Measurements from ENCODE around the gene UFC1. TPM values are rescaled to one million over a fixed set of nuclear protein-coding genes. Genes with fewer than 3 reads are reported as not detected.
A peak's percentile ranks its signal among the peaks of the same experiment; 100 is the strongest.

Gene UFC1
- total RNA-seq, 4 donors from 2014 or later: 42.0 to 100 (median 82.5) TPM

DNA sequence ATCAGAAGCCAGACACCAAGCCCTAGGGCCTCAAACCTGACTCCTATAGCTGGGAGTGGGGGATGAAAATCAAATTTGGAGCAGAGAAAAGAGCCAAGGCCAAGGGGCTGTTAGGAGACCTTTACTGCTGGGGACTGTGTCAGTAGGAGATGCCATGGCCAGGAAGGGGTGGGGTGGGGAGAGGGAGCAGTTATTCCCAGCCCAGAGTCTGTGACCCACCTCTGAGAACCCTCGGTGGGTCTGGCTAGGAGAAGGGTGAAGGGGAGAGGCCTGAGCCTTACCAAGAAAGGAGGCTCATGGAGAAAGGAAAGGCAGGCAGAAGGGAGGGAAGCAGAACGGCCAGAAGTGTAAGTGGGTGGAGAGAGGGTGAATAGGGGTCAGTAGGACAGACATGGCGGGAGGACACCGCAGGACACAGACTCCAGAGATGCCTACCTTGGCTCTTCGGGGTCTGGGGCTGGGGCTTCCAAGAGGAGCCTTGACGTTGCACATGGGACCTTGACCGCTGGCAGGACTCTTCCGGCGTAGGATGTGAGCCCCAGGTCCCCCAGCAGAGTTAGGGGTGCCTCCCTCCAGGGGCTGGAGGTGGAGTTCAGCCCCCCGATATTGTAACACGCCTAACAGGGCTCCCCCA lies 43.9 kb downstream of the UFC1 start:
- intact Hi-C loops (cut with DNase I; ENCODE audit: low total_unique reads): no loop called here
- H3K4me3 ChIP-seq (ENCODE audit: low read depth, poor library complexity, severe bottlenecking): peak overlapping the region; percentile 2
- DNase-seq (ENCODE audit: low spot score in 2 of 2): peak in 1 of 2 donors; percentile 76
- TF ChIP-seq, protein P1, sequence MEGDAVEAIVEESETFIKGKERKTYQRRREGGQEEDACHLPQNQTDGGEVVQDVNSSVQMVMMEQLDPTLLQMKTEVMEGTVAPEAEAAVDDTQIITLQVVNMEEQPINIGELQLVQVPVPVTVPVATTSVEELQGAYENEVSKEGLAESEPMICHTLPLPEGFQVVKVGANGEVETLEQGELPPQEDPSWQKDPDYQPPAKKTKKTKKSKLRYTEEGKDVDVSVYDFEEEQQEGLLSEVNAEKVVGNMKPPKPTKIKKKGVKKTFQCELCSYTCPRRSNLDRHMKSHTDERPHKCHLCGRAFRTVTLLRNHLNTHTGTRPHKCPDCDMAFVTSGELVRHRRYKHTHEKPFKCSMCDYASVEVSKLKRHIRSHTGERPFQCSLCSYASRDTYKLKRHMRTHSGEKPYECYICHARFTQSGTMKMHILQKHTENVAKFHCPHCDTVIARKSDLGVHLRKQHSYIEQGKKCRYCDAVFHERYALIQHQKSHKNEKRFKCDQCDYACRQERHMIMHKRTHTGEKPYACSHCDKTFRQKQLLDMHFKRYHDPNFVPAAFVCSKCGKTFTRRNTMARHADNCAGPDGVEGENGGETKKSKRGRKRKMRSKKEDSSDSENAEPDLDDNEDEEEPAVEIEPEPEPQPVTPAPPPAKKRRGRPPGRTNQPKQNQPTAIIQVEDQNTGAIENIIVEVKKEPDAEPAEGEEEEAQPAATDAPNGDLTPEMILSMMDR (IDR thresholded peaks at IDR 0.05): no peak
- no peak for TF ChIP-seq POLR2A (IDR thresholded peaks at IDR 0.05)
- WGBS, 2 donors: 18 to 44% methylated on average over 9 to 11 of the region's 11 CpGs

DNA sequence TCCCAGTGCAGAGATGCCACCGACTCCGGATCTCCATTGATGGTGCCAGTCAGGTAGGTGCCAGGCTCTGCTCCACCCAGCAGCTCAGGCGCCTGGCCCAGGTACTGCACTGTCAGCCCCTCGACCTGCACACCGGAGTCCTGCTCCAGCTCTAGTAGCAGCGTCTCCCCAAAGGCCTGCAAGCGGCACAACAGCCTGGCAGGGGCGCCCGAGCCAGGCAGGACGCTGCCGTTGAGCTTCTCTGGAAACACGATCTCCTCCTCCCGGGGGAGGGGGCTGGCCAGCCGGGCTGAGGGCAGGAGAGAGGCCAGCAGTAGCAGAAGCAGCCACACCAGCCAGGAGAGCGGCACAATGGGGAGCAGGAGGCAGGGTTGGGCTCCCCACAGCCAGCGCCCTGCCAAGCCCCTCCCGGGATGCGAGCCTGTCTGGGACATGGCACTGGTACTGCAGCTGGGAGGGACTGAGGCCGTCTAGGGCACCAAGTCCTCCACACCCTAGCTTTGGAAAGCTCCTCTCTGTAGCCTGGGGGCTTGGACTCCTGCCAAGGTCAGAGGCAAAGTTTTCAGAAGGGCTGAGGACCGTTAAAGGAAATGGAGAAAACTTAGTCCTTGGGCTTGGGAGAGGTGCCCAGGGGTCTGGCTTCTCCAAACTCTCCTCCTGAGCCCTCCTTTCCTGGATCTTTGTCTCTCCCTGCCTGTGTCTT lies 44.6 kb downstream of the UFC1 start:
- peak overlapping the region; percentile 24 for H3K4me3 ChIP-seq (ENCODE audit: low read depth, poor library complexity, severe bottlenecking)
- intact Hi-C loops (cut with DNase I; ENCODE audit: low total_unique reads): no loop called here
- TF ChIP-seq POLR2A (IDR thresholded peaks at IDR 0.05): no peak
- TF ChIP-seq, protein P1 (IDR thresholded peaks at IDR 0.05): no peak
- WGBS, 2 donors: 8 to 11% methylated on average over 14 to 18 of the region's 20 CpGs
- DNase-seq (ENCODE audit: low spot score in 2 of 2): peak; percentile 64 to 93

DNA sequence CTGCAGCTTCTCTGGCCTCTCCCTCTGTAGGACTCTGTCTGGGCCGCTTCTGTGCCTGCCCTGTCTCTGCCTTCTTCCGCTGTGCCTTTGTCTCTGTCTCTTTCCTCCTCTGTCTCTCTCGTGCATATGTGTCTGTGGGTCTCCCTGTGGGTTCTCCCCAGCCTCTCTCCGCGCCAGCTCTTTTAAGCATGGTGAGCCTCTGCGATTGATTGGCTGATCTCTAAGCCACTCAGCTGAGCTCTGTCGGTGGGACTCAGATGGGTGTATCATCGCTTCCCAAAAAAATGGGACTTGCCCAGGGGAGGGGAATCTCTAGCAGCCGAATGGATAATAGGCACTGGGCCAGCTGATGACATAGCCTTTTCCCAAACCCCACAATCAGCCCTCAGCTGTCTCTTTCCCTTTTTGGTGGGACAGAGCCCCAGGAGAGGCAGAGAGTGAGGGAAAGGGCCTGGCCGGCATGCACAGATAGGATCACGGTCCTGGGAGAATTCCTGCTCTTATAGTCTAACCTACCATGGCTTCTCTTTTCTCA lies 45.2 kb downstream of the UFC1 start, which contains the start of gene ADAMTS4:
TSS of gene ADAMTS4 (minus strand) at position 158 of the 535 bp plus-strand sequence. CDS start 427 bp downstream, outside the sequence.
- DNase-seq (ENCODE audit: low spot score in 2 of 2): peak; percentile 62 to 92
- 16 to 17% methylated on average over 11 of the region's 11 CpGs for WGBS, 2 donors
- TF ChIP-seq, protein P1 (IDR thresholded peaks at IDR 0.05): no peak
- TF ChIP-seq POLR2A (IDR thresholded peaks at IDR 0.05): no peak
- peak within 1 kb of the TSS; percentile 24 for H3K4me3 ChIP-seq (ENCODE audit: low read depth, poor library complexity, severe bottlenecking)
- intact Hi-C loops (cut with DNase I; ENCODE audit: low total_unique reads): no loop called here

DNA sequence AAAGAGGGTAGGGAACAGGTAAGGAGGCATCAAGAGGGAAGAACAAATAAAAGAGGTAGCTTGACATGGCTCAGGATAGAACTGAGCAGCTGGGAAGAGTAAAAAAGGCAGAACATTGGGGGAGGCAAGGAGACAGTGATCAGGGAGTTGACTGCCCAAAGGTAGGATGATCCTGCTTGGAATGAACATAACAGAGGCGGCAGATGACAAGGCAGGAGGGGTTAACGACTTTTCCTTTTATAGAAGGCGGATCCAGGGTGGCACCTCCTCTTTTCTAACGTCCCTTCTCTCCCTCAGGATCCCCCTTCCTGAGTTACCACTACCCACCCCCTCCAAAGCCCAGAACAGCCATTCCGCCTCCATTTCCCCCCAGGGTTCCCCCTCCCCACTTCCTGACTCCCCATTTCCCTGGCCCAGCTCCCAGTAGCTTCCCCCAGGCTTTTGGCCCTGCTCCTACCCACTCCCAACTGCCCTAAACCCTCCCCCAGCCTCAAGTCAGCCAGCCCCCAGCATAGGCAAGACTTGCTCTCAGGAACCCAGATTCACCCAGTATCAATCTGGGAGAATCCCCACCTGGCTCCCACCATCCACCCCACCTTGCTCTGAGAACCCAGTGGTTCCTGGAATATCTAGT lies 45.8 kb downstream of the UFC1 start:
- H3K4me3 ChIP-seq (ENCODE audit: low read depth, poor library complexity, severe bottlenecking): no peak overlapping the region
- no peak for TF ChIP-seq POLR2A (IDR thresholded peaks at IDR 0.05)
- TF ChIP-seq, protein P1 (IDR thresholded peaks at IDR 0.05): no peak
- peak in 1 of 2 donors; percentile 83 for DNase-seq (ENCODE audit: low spot score in 2 of 2)
- 30 to 37% methylated on average over 5 of the region's 5 CpGs for WGBS, 2 donors
- intact Hi-C loops (cut with DNase I; ENCODE audit: low total_unique reads): no loop called here

DNA sequence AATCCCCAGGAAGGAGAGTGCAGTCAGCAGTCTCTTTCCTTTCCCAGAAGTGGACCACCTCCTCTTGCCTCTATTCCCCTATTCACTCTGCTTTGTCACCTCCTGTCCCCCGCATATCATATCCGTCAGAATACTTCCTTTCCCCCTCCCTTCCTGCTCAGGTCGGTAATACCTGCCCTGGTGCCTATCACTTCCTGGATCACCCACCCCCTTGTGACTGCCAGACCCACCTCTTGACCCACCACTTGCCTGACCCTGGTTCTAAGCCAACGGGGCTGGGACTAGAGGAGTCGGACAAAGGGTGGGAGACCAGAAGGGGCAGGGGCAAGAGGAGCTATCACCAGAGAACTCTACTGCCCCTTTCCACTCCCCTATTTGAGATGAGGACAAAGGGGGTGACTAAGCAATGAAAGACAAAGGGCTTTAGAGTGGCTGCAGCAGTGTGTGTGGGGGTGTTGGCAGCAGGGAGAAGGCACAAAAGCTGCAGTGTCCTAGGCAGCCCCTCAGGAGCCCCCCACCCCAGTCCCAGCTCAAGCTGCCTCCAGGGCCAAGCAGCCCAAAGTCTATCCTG lies 46.7 kb downstream of the UFC1 start:
- DNase-seq (ENCODE audit: low spot score in 2 of 2): peak in 1 of 2 donors; percentile 82
- WGBS, 2 donors: 56 to 57% methylated on average over 5 of the region's 5 CpGs
- H3K4me3 ChIP-seq (ENCODE audit: low read depth, poor library complexity, severe bottlenecking): no peak overlapping the region

More for the DNA sequence above, 46.7 kb downstream of the UFC1 start:
- TF ChIP-seq POLR2A (IDR thresholded peaks at IDR 0.05): no peak
- TF ChIP-seq, protein P1 (IDR thresholded peaks at IDR 0.05): no peak
- intact Hi-C loops (cut with DNase I; ENCODE audit: low total_unique reads): no loop called here
